ENCODE results near the gene FNBP1.
"Not testable (repeated sequence)": the region's sequence is repeated elsewhere in the genome, so short reads cannot be mapped to it uniquely, and the experiment has no call there.

FNBP1 gene

GRCh38 chr9:129989362-129989708, 53.7 kb downstream of the FNBP1 start:
- no peak for FAIRE-seq

DNA sequence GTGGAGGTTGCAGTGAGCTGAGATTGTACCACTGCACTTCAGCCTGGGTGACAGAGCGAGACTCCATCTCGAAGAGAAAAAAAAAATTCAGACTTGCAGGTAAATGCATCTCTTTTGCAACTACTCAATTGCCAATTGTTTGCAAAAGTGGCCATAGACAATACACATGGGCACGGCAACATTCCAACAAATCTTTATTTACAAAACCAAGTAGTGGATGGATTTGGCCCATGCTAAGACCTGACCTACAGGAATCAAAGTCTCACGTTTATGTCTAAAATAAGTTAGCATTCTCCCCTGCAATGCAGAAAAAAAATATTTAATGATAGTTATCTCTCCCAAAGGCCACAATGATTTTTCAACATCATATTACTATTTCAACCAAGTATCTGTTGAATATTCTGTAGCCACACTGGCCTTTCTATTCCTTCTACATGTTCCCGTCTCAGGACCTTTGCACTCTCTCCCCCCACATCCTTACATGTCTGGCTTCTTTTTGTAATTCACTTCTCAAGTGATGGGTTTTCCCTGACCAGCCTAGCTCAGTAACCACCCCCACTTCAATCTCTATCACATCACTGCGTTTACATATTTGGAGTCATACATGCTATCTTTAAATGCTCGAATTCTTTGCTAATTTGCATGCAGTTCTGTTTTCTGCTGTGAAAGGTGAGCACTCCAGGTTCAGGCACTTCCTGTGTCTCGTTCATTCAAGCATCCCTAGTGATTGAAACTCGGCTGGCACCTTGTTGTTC, 54.2 kb downstream of the FNBP1 start:
- FAIRE-seq = no peak

DNA sequence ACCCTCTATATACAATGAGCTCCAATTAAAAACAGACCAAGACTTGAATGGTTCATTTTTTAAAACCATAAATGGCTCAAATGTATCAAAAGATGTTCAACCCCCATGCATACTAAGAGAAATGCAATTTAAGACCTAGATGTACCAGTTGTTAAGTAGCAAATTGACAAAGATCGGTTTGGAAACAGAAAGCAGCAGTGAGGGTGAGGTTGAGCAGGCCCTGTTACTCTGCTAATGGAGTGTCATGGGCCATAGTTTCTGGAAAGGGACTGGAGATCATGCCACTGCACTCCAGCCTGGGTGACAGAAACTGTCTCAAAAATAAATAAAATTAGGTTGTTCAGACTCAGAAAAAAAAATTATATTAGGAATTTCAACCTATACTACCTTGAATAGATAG, 55.0 kb downstream of the FNBP1 start:
- FAIRE-seq = no peak

GRCh38 chr9:129987047-129987446, 55.9 kb downstream of the FNBP1 start:
- no peak for FAIRE-seq

- FAIRE-seq = not testable (repeated sequence)
Measured at GRCh38 chr9:129984589-129984988, 58.4 kb downstream of the FNBP1 start.

GRCh38 chr9:129983891-129984290, 59.1 kb downstream of the FNBP1 start:
- no peak for FAIRE-seq

DNA sequence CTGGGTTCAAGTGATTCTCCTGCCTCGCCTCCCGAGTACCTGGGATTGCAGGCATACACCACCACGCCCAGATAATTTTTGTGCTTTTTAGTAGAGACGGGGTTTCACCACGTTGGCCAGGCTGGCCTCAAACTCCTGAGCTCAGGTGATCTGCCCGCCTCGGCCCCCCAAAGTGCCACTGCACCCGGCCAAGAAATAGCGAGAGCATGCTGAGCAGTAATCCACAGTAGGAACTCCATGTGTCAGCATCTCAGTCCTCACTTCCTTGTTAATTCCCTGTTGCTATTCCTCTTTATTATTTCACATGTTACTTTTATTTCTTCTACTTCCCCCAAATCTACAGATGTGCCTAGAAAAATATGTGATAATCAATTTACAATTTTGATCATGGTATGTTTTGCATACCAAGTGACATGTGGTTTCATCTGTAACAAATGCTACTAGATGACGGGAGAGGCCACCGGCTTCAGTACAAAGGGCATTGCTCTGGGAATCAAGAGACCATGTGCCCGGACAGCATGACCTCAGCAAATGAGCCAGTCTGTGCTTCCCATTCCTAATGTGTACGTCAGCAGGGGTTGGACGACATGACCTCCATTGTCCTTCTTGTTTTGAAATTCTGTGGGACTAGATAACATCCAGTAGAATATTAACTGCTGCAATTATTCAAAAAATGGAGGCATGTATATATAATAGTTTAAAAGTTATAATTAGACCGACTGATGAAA, 61.6 kb downstream of the FNBP1 start:
- no peak for FAIRE-seq

- FAIRE-seq = not testable (repeated sequence)
Measured at GRCh38 chr9:129980224-129980623, 62.8 kb downstream of the FNBP1 start.

DNA sequence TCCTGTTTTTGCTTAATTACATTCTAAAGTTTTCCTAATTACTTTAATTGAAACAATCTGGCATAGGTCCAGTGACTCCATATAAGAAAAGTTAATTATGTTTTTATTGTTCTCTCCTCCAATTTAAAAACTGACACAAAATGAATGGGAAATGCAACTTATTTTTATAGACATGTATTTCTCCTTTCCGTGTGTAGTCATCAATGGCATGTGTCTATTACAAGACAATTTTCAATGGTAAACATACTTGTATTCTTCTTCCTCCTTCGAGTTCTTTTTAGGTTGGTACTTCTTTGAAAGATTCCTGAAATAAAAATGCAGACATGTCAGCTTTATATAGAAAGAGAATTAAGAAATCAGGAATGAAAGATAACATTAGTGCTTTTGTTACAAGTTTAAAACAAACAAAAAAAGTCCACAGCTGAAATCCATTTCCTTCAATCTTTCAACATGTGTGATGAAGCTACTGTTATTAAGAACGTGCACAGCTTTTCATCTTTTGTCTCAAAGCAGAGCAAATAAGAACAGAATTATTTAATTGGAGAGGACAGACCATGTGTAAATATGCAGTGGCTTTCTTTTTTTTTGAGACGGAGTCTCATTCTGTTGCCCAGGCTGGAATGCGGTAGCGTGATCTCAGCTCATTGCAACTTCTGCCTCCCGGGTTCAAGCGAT, 63.8 kb downstream of the FNBP1 start:
- no peak for FAIRE-seq

DNA sequence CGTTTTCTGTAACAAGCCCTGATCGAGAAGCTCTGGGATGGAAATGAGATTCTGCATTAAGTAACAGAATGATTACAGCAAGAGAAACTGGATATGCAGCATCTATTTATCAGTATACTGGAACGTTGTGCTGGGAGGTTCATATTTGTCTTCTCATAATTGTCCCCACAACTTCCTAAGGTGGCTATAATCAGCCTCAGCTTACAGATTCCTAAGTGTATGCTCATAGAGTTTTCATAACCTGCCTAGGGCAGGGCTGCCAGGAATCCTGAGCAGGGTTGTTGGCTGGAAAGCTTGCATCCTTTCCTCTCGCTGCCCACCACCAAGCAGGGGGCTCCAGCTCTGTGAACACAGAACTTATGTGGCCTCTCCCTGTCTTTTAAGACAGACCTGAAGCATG, 70.2 kb downstream of the FNBP1 start:
- FAIRE-seq = no peak

DNA sequence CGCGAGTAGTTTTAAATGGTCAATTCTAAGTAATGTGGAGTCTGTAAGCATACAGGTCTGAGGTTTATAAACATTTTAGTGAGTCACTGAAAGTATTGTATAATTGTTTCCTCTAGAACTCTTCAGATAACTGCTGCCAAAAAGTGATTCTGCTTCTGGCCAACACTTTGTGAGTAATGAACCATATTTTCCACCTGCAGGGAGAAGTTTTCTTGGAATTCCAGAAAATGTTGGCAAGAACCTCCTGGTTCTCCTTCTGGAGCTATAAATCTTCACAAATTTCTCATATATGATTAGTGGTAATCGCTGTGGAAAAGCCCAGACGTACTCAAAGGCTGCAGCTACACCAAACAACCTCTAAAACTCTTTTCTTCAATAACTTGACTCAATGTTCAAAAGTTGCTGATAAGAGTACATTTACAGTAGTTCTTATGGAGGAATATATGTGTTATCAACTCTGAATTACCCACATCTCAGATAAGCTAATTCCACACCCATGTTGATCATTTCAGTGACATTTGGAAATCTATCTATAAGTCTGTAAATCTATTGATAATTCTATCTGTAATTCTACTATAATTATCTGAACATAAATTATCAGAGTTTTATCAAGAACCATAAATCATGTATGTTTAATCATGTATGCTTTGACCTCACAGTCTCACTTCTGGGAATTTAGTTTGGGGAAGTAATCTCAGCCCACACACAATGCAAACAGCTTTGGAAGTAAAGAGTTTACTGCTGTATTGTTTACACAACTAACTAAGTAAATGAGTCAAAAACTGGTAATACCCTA, 74.1 kb downstream of the FNBP1 start:
- FAIRE-seq = no peak

GRCh38 chr9:129964901-129965734, 77.9 kb downstream of the FNBP1 start:
- no peak for FAIRE-seq

DNA sequence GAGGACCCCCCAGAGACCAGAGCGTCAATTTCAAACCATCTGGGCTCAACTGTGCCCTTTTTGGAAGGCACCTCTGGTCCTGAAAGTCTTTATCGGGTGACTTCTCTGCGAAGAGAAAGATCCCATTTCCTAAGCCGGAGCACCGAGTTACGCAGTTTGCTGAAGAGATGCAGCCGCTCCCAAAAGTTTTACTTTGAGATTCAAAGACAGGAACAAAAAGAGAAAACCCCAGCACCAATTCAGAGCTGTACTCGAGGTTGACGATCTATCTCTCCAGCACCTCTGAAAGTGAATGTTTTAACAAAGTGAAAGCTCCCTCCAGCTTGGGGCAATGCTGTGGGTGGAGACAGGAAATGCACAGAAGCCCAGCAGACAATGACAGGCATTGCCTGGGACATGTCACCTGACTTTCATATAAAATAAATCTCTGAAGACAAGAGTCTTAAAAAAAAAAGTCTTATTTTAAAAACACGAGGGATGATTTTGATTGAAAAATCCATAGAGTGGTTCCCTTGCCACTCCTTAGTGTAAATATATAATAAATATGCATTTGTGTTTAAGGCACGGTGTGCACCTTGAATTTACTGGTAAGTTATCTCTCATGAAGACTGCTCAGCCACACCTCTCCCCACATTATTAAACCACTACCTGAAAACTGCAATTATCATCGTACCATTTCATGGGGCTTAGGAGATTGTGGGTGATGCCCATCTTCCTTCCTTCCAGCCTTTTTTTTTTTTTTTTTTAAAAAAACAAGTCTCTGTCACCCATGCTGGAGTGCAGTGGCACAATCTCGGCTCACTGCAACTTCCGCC, 79.9 kb downstream of the FNBP1 start:
- FAIRE-seq = no peak

- no peak for FAIRE-seq
Measured at GRCh38 chr9:129962451-129962864, 80.5 kb downstream of the FNBP1 start.

DNA sequence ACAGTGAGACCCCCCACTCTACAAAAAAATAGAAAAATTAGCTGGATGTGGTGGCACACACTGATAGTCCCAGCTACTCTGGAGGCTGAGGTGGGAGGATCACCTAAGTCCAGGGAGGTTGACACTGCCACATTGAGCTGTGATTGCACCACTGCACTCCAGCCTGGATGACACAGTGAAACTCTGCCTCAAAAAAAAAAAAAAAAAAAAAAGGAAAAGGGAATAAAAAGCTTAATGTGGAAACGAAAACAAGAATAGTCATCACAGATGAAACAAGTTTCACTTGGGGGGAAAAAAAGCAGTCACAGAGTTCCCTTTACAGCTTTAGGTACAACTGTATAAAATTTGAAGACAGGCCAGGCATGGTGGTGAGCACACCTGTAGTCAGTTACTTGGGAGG, 84.2 kb downstream of the FNBP1 start:
- FAIRE-seq = no peak

DNA sequence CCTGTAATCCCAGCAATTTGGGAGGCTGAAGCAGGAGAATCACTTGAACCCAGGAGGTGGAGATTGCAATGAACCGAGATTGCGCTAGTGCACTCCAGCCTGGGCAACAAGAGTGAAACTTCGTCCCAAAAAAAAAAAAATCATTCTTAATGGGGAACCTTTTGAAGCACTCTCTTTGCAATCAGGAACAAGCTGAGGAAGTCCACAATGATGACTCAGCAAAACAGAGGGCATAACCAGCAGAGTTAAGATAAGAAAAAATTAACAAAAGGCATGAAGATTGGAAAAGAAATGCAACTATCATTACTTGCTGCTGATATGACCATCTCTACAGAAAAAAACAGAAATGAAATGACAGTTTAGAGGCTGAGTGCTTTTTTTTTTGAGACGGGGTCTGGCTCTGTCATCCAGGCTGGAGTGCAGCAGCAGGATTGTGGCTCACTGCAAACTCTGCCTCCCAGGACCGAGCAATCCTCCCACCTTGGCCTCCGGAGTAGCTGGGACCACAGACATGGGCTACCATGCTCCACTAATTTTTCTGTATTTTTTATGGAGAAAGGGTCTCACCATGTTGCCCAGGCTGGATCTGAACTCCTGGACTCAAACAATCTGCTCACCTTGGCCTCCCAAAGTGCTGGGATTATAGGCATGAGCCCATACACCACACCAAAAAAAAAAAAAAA, 88.0 kb downstream of the FNBP1 start:
- FAIRE-seq = no peak

DNA sequence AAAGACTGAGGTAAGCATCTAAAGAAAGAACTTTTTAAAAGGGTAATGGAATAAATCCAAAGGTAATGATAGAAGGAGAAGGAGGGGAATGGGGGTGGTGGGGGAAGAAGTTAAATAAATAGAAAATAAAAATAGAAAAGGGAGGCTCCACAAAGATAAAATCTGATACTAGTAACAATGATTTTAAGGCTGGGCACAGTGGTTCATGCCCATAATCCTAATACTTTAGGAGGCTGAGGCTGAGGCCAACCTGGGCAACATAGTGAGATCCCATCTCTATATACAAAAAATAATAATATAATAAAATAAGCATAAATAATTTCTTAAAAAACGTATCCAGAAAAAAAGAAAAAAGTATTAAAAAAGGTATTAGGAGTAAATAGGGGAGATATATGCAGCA, 89.3 kb downstream of the FNBP1 start:
- FAIRE-seq = no peak

DNA sequence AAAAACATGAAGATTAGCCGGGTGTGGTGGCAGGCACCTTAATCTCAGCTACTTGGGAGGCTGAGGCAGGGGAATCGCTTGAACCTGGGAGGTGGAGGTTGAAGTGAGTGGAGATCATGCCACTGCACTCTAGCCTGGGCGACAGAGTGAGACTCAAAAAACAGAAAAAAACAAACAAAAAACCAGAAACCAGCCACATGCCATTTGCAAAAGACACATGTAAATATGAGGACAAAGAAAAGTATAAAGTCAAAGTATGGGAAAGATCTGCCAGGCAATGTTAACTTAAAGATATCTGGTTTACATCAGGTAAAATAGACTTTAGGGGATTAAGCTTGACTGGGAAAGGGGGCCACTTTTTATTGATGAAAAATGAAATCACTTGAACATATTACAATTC, 90.7 kb downstream of the FNBP1 start:
- FAIRE-seq = no peak

DNA sequence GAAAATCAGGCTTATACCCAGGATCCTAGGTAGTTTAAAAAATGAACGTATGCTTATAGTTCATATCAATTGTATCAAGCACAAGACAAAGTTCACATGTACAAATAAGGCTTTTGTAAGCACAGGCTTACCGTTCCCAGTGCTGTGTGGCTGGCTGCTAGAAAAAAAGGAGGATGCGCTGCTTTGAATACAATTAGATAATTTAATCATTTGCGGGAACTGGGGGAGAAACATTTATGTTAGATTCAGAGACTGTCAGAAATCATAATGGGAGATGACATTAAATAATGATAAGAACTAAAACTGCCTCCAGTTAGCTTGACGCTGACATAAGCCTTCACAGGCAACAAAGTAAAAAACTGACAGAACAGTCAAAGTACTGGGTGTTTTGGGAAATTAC, 93.2 kb downstream of the FNBP1 start:
- FAIRE-seq = no peak

- not testable (repeated sequence) for FAIRE-seq
Measured at GRCh38 chr9:129948626-129949025, 94.4 kb downstream of the FNBP1 start.

All from islet of Langerhans (tissue), 1 donor.